NCI-H1436 (cell line): ENCODE measurements around the gene SESN1.
"Not testable (repeated sequence)": the region's sequence is repeated elsewhere in the genome, so short reads cannot be mapped to it uniquely, and the experiment has no call there.

Source experiments
- DNase-seq: peaks from one replicate; lab custom pipeline; 2025; lab: John Stamatoyannopoulos, UW

The SESN1 gene

GRCh38 chr6:109094416-109095035, at the start of gene SESN1:
Gene SESN1 (minus strand): TSS chr6:109094846. CDS start chr6:109094073, 773 bp downstream.
- peak; percentile 73 for DNase-seq

- DNase-seq: no peak
These were observed 48.5 kb upstream of the SESN1 start for GRCh38 chr6:109143191-109143590.

- not testable (repeated sequence) for DNase-seq
These were observed 47.4 kb upstream of the SESN1 start for GRCh38 chr6:109142067-109142466.

DNA sequence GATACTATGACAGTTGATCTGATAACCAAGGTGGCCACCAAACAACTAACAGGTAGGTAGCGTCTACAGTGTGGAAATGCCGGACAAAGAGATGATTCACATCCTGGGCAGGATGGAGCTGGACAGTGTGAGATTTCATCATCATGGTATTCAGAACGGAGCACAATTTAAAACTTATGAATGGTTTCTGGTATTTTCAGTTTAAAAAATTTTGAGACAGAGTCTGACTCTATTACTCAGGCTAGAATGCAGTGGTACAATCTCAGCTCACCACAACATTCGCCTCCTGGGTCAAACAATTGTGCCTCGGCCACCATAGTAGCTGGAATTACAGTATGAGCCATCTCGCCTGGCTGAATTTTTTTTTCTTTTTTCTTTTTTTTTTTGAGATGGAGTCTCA, 44.5 kb upstream of the SESN1 start:
- no peak for DNase-seq

- not testable (repeated sequence) for DNase-seq
These were observed 41.9 kb upstream of the SESN1 start for GRCh38 chr6:109136530-109136929.

DNA sequence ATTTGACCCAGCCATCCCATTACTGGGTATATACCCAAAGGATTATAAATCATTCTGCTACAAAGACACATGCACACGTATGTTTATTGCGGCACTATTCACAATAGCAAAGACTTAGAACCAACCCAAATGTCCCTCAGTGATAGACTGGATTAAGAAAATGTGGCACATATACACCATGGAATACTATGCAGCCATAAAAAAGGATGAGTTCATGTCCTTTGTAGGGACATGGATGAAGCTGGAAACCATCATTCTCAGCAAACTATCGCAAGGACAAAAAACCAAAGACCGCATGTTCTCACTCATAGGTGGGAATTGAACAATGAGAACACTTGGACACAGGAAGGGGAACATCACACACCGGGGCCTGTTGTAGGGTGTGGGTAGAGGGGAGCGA, 41.4 kb upstream of the SESN1 start:
- DNase-seq: not testable (repeated sequence)

- not testable (repeated sequence) for DNase-seq
These were observed 41.0 kb upstream of the SESN1 start for GRCh38 chr6:109135600-109135999.

DNA sequence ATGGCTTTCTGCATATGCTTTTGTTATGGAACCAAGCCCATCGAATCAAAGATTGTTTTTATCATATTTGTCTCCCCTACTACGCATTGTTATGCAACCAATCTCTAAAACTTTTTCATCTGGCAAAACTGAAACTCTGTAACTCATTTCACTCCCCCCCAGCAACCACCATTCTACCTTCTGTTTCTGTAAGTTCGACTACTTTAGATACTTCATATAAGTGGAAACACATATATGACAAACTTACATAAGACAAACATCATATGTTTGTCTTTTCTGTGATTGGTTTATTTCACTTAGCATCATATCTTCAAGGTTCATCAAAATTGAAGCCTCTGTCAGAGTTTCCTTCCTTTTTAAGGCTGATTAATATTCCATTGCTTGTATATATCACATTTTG, 35.4 kb upstream of the SESN1 start:
- no peak for DNase-seq

- DNase-seq: no peak
These were observed 30.9 kb upstream of the SESN1 start for GRCh38 chr6:109125504-109125903.

DNA sequence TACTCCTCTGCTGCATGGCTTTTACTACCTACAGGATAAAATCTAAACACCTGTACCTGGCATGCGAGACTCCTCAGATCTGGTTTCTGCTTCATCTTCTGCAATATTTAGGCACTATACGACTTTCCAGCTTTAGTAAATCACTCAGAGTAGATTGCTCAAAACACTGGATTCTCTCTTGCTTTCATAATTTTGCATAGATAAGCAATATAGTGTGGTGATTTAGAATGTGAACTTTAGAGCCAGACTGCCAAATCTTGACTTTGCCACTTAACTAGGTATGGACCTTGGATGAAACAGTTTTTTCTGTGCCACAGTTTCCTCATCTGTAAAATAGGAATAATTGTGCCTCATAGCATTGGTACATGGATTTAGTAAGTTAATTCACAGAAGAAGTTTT, 29.6 kb upstream of the SESN1 start:
- no peak for DNase-seq

GRCh38 chr6:109121411-109121810, 26.8 kb upstream of the SESN1 start:
- DNase-seq: no peak

GRCh38 chr6:109118871-109119354, 24.3 kb upstream of the SESN1 start:
- no peak for DNase-seq

DNA sequence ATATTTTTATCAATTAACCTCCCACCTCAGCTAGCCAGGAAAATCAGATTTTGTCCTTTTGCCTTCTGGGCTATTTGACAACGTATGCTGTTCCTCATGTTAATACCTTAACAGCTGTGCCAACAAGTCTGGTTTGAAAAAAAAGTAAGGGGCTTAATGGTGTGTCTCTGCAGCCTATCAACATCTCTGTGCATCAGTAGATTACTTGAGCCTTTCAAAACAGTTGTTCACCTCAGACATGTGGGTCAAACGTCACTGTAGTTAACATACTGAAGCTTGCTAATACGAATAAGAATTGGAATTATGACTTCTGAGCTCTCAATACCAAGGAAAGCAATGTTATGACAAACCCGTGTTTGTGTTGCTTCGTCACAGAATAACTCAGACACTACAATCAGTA, 23.7 kb upstream of the SESN1 start:
- DNase-seq: no peak

DNA sequence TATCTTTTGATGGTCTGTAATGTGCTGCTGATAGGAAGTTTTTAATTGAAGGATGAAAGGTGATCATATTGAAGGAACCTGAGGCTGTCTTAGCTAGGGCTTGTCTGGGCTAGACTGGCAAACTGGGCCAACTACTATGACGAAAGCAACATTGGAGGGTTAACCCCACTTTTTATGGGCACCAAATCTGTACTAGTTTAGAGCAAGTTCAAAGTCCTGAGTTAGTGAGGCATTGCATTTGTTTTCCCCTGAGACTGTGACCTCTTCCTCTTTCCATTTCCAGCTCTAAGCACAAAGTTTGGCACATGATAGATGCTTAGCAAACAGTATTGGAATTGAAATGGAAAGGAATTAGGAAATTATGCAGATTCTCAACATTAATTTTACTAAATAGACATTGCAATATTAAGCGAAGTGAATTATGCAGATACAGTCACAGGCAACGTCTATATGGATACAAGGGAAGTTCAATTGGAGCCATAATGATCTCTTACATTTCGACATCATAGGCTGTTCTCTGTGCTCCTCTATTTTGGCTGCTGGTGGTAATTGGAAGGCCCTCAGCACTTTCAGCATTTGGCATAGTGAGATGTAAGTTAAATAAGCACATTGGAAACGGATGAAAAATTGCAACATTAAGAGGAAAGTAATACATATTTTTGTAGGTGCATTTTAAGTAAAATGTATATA, 22.8 kb upstream of the SESN1 start:
- DNase-seq: no peak

DNA sequence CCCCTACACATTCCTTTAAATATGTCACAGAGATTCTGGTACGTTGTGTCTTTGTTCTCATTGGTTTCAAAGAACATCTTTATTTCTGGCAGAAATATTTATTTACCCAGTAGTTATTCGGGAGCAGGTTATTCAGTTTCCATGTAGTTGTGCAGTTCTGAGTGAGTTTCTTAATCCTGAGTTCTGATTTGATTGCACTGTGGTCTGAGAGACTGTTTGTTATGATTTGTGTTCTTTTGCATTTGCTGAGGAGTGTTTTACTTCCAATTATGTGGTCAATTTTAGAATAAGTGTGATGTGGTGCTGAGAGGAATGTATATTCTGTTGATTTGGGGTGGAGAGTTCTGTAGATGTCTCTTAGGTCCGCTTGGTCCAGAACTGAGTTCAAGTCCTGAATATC, 18.0 kb upstream of the SESN1 start:
- not testable (repeated sequence) for DNase-seq

DNA sequence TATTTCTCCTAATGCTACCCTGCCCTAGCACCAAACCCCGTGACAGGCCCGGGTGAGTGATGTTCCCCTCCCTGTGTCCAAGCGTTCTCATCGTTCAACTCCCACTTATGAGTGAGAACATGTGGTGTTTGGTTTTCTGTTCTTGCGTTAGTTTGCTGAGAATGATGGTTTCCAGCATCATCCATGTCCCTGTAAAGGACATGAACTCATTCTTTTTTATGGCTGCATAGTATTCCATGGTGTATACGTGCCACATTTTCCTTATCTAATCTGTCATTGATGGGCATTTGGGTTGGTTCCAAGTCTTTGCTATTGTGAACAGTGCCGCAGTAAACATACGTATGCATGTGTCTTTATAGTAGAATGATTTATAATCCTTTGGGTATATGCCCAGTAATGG, 15.0 kb upstream of the SESN1 start:
- DNase-seq: not testable (repeated sequence)

DNA sequence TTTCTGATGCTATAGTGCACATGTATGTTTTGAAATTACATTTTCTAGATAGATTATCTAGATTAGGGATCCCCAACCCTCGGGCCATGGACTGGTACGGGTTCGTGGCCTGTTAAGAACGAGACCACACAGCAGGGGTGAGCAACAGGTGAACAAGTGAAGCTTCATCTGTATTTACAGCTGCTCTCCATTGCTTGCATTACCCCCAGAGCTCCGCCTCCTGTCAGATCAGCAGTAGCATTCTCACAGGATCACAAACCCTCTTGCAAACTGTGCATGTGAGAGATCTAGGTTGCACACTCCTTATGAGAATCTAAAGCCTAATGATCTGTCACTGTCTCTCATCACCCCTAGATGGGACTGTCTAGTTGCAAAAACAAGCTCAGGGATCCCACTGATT, 11.0 kb upstream of the SESN1 start:
- no peak for DNase-seq

- no peak for DNase-seq
These were observed 9.9 kb upstream of the SESN1 start for GRCh38 chr6:109104512-109104911.

GRCh38 chr6:109103942-109104341, 9.3 kb upstream of the SESN1 start:
- no peak for DNase-seq

GRCh38 chr6:109102762-109103161, 8.1 kb upstream of the SESN1 start:
- no peak for DNase-seq

- no peak for DNase-seq
These were observed 3.0 kb upstream of the SESN1 start for GRCh38 chr6:109097661-109098060.

- no peak for DNase-seq
These were observed 1.6 kb upstream of the SESN1 start for GRCh38 chr6:109096208-109096607.

- DNase-seq: no peak
These were observed 1.1 kb upstream of the SESN1 start for GRCh38 chr6:109095835-109096084.
